ENCODE measurements around the gene NPAS3. TPM values are rescaled to one million over a fixed set of nuclear protein-coding genes. Genes with fewer than 3 reads are reported as not detected.

NPAS3 gene
- total RNA-seq, 4 donors from 2014 or later = 0.19 to 2.1 (median 1.7) TPM; not detected in 1

DNA sequence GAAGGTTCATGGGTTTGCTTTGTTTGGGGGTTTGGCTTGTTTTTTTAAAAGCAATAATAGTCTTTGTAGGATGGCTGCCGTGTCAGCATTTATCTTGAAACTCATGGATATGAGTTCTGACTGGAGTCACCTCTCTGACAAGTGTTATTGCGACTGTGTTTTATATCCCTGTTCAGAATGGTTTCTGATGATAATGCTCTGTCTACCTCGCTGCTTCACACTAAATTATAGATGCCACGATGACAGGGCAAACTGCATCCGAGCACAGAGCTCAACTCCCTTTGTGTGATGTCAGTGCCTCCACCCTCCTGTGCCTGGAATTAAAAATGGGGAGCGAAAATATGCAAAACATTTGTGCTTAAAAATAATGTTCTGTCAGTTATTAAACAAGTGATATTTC, 761.4 kb downstream of the NPAS3 start:
- H3K27ac ChIP-seq = no peak overlapping the region
- no peaks in the 10 kb centered on the region for H3K27me3 ChIP-seq
- DNase-seq = no peak
- no peaks in the 10 kb centered on the region for H3K9me3 ChIP-seq
- no peak overlapping the region for H3K4me3 ChIP-seq
- TF ChIP-seq POLR2A (IDR thresholded peaks at IDR 0.05) = no peak
- TF ChIP-seq, protein P1, sequence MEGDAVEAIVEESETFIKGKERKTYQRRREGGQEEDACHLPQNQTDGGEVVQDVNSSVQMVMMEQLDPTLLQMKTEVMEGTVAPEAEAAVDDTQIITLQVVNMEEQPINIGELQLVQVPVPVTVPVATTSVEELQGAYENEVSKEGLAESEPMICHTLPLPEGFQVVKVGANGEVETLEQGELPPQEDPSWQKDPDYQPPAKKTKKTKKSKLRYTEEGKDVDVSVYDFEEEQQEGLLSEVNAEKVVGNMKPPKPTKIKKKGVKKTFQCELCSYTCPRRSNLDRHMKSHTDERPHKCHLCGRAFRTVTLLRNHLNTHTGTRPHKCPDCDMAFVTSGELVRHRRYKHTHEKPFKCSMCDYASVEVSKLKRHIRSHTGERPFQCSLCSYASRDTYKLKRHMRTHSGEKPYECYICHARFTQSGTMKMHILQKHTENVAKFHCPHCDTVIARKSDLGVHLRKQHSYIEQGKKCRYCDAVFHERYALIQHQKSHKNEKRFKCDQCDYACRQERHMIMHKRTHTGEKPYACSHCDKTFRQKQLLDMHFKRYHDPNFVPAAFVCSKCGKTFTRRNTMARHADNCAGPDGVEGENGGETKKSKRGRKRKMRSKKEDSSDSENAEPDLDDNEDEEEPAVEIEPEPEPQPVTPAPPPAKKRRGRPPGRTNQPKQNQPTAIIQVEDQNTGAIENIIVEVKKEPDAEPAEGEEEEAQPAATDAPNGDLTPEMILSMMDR (IDR thresholded peaks at IDR 0.05) = no peak
- no peaks in the 10 kb centered on the region for H3K36me3 ChIP-seq
- H3K4me1 ChIP-seq = no peaks in the 10 kb centered on the region

DNA sequence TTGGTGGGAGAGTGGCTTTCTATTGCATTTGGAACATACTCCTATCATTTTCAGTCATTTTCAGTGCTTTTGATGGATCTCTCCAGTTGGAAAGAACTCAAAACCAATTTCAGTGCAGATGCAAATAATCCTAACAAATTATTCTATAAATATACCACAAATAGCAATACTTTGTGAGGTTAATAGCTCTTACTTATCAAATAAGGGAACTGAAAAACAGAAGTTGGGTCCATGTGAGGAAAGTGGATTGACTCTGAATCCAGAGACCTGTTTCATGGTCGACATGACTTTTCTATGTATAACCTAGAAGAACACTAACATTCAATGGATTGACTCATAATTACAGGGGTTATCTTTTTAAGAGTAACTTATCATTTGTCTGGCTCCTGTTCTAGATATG, 763.6 kb downstream of the NPAS3 start:
- TF ChIP-seq, protein P1 (IDR thresholded peaks at IDR 0.05) = no peak
- no peak for TF ChIP-seq POLR2A (IDR thresholded peaks at IDR 0.05)

DNA sequence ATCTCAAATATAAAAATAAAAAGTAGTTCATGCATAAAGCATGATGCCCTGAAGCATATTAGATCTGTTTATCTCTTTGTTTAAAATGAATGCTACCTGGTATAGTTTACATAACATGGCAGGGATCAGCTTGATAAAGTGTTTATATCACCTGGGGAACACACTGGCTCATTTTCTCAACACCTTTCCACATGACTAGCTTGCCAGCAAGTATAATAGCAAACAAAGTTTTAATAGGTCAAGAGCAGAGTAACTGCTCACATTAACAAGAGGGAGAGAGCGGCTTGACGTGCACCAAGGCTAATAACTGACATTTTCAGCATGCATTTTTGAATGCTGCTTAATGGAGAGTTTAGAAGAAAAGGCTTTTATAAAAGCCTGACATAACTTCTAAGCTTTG, 765.8 kb downstream of the NPAS3 start:
- no peaks in the 10 kb centered on the region for H3K36me3 ChIP-seq
- no peaks in the 10 kb centered on the region for H3K4me1 ChIP-seq
- DNase-seq = no peak

More for the DNA sequence above, 763.6 kb downstream of the NPAS3 start:
- Histone ChIP-seq H3K4me3 (no peak overlapping the region), H3K27ac (no peak overlapping the region), H3K36me3 (no peaks in the 10 kb centered on the region), H3K4me1 (no peaks in the 10 kb centered on the region), H3K9me3 (no peaks in the 10 kb centered on the region), H3K27me3 (no peaks in the 10 kb centered on the region)
- no peak for DNase-seq

DNA sequence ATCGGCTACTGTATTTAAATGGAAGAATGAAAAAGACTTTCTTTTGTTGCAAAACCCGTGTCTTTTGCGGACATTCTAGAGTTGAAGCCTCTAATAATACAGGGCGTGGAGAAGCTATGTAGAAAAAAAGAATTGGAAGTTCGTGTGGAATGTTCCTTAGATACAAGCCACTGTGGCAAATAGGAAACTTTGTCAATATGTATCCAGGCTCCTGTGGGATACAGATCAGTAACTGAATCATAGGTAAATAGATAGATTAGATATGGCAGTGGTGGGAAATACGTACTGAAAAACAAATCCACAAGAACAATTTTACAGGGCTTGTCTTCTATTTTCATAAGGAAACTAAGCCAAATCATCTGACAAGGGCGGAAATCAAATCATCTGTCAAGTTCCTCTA, 766.8 kb downstream of the NPAS3 start:
- no peaks in the 10 kb centered on the region for H3K9me3 ChIP-seq
- no peak for TF ChIP-seq POLR2A (IDR thresholded peaks at IDR 0.05)
- TF ChIP-seq, protein P1 (IDR thresholded peaks at IDR 0.05) = no peak

More for the DNA sequence above, 765.8 kb downstream of the NPAS3 start:
- Histone ChIP-seq H3K27me3 (no peaks in the 10 kb centered on the region), H3K4me3 (no peak overlapping the region), H3K27ac (no peak overlapping the region), H3K9me3 (no peaks in the 10 kb centered on the region)
- TF ChIP-seq, protein P1 (IDR thresholded peaks at IDR 0.05) = no peak
- no peak for TF ChIP-seq POLR2A (IDR thresholded peaks at IDR 0.05)

DNA sequence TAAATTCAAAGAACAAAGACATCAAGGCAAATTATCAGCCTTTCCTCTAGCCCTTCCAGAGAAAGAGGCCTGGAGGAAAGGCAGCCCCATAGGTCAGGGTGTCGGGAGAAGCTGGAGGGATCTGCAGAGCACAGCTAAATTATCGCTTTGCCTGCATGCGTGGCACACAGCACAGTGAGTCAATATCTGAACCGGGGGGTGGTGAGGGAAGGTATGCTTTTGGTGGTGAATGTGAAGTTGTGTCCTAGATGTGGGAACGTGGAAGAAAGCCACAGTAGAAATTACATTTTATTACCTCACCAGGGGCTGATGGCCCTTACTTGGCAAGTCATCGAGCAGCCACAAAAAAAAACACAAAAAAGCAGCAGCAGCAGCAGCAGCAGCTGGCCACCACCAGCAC, 769.0 kb downstream of the NPAS3 start:
- no peak for DNase-seq
- H3K9me3 ChIP-seq = no peaks in the 10 kb centered on the region
- H3K36me3 ChIP-seq = no peaks in the 10 kb centered on the region
- H3K4me3 ChIP-seq = no peak overlapping the region
- no peaks in the 10 kb centered on the region for H3K4me1 ChIP-seq
- no peaks in the 10 kb centered on the region for H3K27me3 ChIP-seq
- H3K27ac ChIP-seq = no peak overlapping the region
- TF ChIP-seq, protein P1 (IDR thresholded peaks at IDR 0.05) = no peak
- TF ChIP-seq POLR2A (IDR thresholded peaks at IDR 0.05) = no peak

More for the DNA sequence above, 766.8 kb downstream of the NPAS3 start:
- no peak for DNase-seq
- Histone ChIP-seq H3K27me3 (no peaks in the 10 kb centered on the region), H3K4me1 (no peaks in the 10 kb centered on the region), H3K27ac (no peak overlapping the region), H3K4me3 (no peak overlapping the region), H3K36me3 (no peaks in the 10 kb centered on the region)

DNA sequence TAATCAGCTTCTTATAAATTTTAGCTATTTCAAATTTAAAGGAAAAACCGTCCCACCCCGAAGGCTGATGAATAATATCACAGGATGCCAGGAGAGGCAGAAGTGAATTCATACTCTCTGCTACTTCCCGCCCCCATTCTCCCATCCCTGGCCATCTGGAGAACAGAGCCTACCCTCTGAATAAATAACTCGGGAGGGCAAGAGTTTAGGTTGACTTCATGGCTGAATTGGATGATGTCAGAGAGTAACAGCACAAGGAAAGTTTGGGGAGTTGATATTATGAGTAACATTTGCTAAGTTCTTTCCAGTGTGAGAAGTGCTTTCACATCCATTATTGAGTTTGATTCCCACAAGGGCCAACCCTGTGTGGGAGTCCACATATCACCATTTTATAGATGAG, 770.6 kb downstream of the NPAS3 start:
- H3K27me3 ChIP-seq = no peaks in the 10 kb centered on the region
- no peaks in the 10 kb centered on the region for H3K4me1 ChIP-seq
- no peak overlapping the region for H3K4me3 ChIP-seq
- no peak for DNase-seq
- no peak overlapping the region for H3K27ac ChIP-seq
- H3K9me3 ChIP-seq = no peaks in the 10 kb centered on the region
- TF ChIP-seq POLR2A (IDR thresholded peaks at IDR 0.05) = no peak
- TF ChIP-seq, protein P1 (IDR thresholded peaks at IDR 0.05) = no peak
- H3K36me3 ChIP-seq = no peaks in the 10 kb centered on the region
